ENCODE data around the gene LIMA1.
"Not testable (repeated sequence)": the region's sequence is repeated elsewhere in the genome, so short reads cannot be mapped to it uniquely, and the experiment has no call there.

LIMA1 gene

GRCh38 chr12:50185301-50185895, 97.9 kb downstream of the LIMA1 start:
- no peak for DNase-seq

- DNase-seq = no peak
Observed at GRCh38 chr12:50184261-50184660, 99.1 kb downstream of the LIMA1 start.

GRCh38 chr12:50182461-50182860, 100.9 kb downstream of the LIMA1 start:
- no peak for DNase-seq

GRCh38 chr12:50181691-50182090, 101.6 kb downstream of the LIMA1 start:
- DNase-seq = no peak

GRCh38 chr12:50175716-50176026, 107.6 kb downstream of the LIMA1 start:
- DNase-seq = no peak

- DNase-seq = peak; percentile 26
Observed at GRCh38 chr12:50174971-50175715, 108.2 kb downstream of the LIMA1 start.

- DNase-seq = peak; percentile 96
Observed at GRCh38 chr12:50167049-50167828, 116.1 kb downstream of the LIMA1 start, which contains the start of gene CERS5. Gene CERS5 (minus strand): TSS chr12:50167369. CDS start chr12:50167297, 72 bp downstream.

GRCh38 chr12:50166799-50167048, 116.6 kb downstream of the LIMA1 start:
- no peak for DNase-seq

GRCh38 chr12:50164963-50165362, 118.4 kb downstream of the LIMA1 start:
- DNase-seq = no peak

GRCh38 chr12:50162230-50162629, 121.1 kb downstream of the LIMA1 start:
- DNase-seq = no peak

GRCh38 chr12:50160643-50161042, 122.7 kb downstream of the LIMA1 start:
- no peak for DNase-seq

GRCh38 chr12:50157259-50157658, 126.1 kb downstream of the LIMA1 start:
- no peak for DNase-seq

GRCh38 chr12:50156641-50157040, 126.7 kb downstream of the LIMA1 start:
- DNase-seq = no peak

GRCh38 chr12:50154947-50155346, 128.4 kb downstream of the LIMA1 start:
- not testable (repeated sequence) for DNase-seq

GRCh38 chr12:50151047-50151687, 132.2 kb downstream of the LIMA1 start:
- no peak for DNase-seq

GRCh38 chr12:50149311-50149710, 134.0 kb downstream of the LIMA1 start:
- DNase-seq = no peak

GRCh38 chr12:50148011-50148410, 135.3 kb downstream of the LIMA1 start:
- not testable (repeated sequence) for DNase-seq

- DNase-seq = no peak
Observed at GRCh38 chr12:50147281-50147680, 136.0 kb downstream of the LIMA1 start.

- DNase-seq = no peak
Observed at GRCh38 chr12:50145439-50145838, 137.9 kb downstream of the LIMA1 start.

GRCh38 chr12:50142993-50143392, 140.3 kb downstream of the LIMA1 start:
- no peak for DNase-seq

GRCh38 chr12:50132505-50133135, 150.7 kb downstream of the LIMA1 start:
- no peak for DNase-seq

- DNase-seq = no peak
Observed at GRCh38 chr12:50129290-50129689, 154.0 kb downstream of the LIMA1 start.

GRCh38 chr12:50127546-50127945, 155.8 kb downstream of the LIMA1 start:
- DNase-seq = no peak

All from SHP77 treated with DMSO at 0.1 percent for 48 hours (cell line).